Stimulated activated CD8-positive, alpha-beta memory T cell treated with anti-CD3 and anti-CD28 coated beads, Interleukin-12 subunit alpha, Interleukin-12 subunit beta, amount 100 ng/mL, for 24 hours (primary cell): ENCODE data around the gene KCNJ10.

Experiments used
- DNase-seq: peaks from one replicate; pipeline ENCODE4 v3.0.0-alpha.2; 2020; ENCODE audit errors: extremely low read depth

The KCNJ10 gene

GRCh38 chr1:159990005-159990404, 80.0 kb downstream of the KCNJ10 start:
- DNase-seq, result no peak

- no peak for DNase-seq
Observed at GRCh38 chr1:159989581-159989980, 80.4 kb downstream of the KCNJ10 start.

DNA sequence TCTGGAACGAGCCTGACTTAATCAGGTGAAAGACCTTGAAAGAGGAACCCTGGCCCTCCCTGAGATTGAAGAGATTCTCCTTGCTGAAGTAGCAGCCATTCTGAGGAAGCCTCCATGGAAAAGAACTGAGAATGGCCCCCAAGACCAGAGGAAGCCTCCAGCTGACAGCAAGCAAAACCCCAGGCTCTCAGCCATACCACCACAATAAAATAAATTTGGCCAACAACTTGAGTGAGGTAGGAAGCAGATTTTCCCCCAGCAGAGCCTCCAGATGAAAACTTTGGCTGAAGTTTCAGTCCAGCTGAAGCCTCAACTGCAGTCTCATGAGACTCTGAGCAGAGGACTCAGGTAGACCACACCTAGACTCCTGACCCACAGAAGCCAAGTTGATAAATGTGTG, 82.0 kb downstream of the KCNJ10 start:
- no peak for DNase-seq

- no peak for DNase-seq
Observed at GRCh38 chr1:159987186-159987585, 82.8 kb downstream of the KCNJ10 start.

GRCh38 chr1:159986531-159986930, 83.4 kb downstream of the KCNJ10 start:
- no peak for DNase-seq

DNA sequence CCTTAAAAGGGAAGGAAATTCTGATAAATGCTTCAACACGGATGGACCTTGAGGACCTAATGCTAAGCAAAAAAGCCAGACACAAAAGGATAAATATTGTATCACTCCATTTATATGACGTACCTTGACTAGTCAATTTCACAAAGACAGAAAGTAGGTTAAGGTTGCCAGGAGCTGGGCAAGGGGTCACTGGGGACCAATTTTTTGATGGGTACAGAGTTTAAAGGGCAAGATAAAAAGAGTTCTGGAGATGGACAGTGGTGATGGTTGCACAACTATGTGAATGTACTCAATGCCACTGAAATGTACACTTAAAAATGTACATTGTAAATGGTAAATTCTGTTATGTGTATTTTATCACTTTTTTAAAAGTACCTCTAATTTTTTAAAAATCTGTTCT, 83.9 kb downstream of the KCNJ10 start:
- DNase-seq, result no peak

GRCh38 chr1:159985473-159985872, 84.5 kb downstream of the KCNJ10 start:
- no peak for DNase-seq

DNA sequence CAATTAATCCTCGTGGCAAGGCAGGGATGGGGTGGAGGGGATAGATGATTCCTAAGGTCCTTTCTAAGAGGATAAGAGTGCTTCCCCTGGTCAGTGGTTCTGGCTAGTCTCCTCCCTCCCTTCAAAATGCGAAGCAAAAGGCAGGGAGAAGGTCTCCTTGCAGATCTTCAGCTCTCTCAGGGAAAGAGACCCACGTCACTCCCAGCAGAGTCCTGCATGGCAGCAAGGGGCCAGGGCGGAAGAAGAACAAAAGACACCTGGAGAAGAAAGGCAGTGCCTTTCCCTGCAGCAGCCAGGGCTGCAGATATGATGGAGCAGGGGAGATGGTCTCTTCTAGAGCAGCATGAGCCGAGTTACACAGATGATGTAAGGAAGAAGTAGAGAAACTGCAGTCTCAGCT, 86.3 kb downstream of the KCNJ10 start:
- DNase-seq, result no peak

DNA sequence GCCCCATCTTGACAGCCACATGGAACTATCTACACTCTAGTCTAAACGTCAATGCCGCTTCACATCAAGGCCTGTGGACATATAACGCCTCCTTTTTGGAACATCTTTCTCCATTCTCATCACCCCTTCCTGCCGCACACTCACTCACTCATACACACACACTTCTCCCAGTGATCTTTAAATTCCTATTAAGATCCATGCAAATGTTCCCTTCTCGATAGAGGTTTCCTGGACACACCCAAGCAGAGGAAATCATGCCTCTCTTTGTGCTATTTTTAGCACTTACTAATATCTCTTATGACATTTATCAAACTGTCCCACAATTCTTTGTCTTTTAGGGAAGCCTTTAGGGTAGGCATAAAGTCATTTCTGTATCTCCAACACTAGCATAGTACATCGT, 87.7 kb downstream of the KCNJ10 start:
- DNase-seq, result no peak

- DNase-seq, result no peak
Observed at GRCh38 chr1:159981351-159982055, 88.5 kb downstream of the KCNJ10 start.

GRCh38 chr1:159980786-159981185, 89.2 kb downstream of the KCNJ10 start:
- no peak for DNase-seq

DNA sequence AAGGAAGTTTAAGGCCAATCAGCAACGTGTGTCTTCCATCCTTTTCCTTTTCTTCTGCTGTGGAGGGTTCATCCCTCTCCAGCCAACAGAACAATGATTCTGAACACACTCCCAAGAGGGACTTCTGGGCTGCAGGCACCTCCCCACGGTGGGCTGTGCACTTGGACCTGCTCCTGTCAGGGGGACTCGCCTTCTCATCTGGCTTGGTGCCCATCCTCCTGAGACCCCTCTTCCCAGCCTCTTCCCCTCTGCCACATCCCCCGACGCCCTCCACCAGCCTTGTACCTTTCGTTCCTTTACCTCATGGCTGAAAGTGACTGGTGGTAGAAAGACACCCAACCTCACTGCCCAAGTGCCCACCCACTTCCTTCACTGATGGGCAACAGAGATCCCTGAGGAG, 89.9 kb downstream of the KCNJ10 start:
- no peak for DNase-seq

GRCh38 chr1:159979257-159979656, 90.7 kb downstream of the KCNJ10 start:
- no peak for DNase-seq

GRCh38 chr1:159978107-159978398, 91.9 kb downstream of the KCNJ10 start:
- DNase-seq, result no peak

DNA sequence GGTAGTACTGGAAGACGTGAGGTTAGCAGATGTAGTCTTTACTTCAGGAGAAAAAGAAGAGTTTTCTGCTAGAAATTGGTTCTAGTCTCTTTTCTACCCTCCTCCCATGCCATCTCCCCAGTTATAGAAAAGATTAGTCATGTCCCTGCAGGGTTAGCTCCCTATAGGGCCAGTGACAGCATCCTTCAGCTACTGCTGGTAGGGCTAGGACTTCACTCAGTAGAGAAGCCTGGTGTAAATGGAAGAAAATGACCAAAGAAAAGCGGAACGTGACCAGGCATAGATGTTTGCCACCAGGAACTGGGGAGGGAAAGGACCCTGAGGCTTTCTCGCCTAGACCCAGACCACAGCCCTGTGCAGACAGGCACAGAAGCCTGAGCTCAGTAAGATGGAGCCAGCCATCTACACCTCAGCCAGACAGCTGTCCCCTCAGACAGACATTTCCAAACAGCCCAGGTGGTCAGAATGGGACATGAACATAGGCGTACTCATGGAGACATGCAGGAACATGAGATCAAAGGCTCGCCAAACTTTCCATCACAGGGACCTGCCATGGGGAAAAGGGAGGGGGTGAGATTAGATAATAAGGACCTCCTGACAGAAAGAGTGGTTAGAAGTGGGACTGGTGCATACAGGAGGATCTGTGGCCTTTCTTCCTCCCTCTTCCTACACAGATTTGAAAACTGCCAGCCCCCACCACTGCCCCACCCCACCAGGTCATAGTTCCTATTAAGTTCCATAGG, 92.4 kb downstream of the KCNJ10 start:
- DNase-seq, result no peak

- DNase-seq, result no peak
Observed at GRCh38 chr1:159974350-159974965, 95.5 kb downstream of the KCNJ10 start.

GRCh38 chr1:159973350-159973940, 96.5 kb downstream of the KCNJ10 start:
- no peak for DNase-seq

GRCh38 chr1:159972443-159973205, 97.3 kb downstream of the KCNJ10 start:
- no peak for DNase-seq

GRCh38 chr1:159970932-159971342, 99.0 kb downstream of the KCNJ10 start:
- no peak for DNase-seq

GRCh38 chr1:159968901-159969300, 101.1 kb downstream of the KCNJ10 start:
- DNase-seq, result no peak

GRCh38 chr1:159965263-159965662, 104.7 kb downstream of the KCNJ10 start:
- DNase-seq, result no peak

- no peak for DNase-seq
Observed at GRCh38 chr1:159964144-159964543, 105.8 kb downstream of the KCNJ10 start.
